Fibroblast of skin of right biceps (primary cell): Measurements from ENCODE around the gene HCRTR1.

Experiments
- DNase-seq: peaks from one replicate; pipeline ENCODE4 v3.0.0-alpha.2; 2013

Gene HCRTR1

GRCh38 chr1:31627301-31627929 is 9.9 kb downstream of the HCRTR1 start:
- DNase-seq = no peak

GRCh38 chr1:31627930-31628559 is 10.6 kb downstream of the HCRTR1 start:
- DNase-seq = no peak

- DNase-seq = no peak
Observed at GRCh38 chr1:31628931-31629556, 11.6 kb downstream of the HCRTR1 start.

GRCh38 chr1:31632649-31633048 is 15.2 kb downstream of the HCRTR1 start:
- no peak for DNase-seq

- peak; percentile 16 for DNase-seq
Observed at GRCh38 chr1:31633117-31633516, 15.6 kb downstream of the HCRTR1 start.

GRCh38 chr1:31637915-31638673 is 20.6 kb downstream of the HCRTR1 start:
- DNase-seq = no peak

- peak; percentile 62 for DNase-seq
Observed at GRCh38 chr1:31639543-31639942, 22.1 kb downstream of the HCRTR1 start.

- DNase-seq = no peak
Observed at GRCh38 chr1:31640179-31640578, 22.7 kb downstream of the HCRTR1 start.

GRCh38 chr1:31640964-31641363 is 23.5 kb downstream of the HCRTR1 start:
- no peak for DNase-seq

- no peak for DNase-seq
Observed at GRCh38 chr1:31642366-31642765, 24.9 kb downstream of the HCRTR1 start.

- DNase-seq = no peak
Observed at GRCh38 chr1:31642897-31643296, 25.4 kb downstream of the HCRTR1 start.

- DNase-seq = no peak
Observed at GRCh38 chr1:31643976-31644559, 26.6 kb downstream of the HCRTR1 start.

- DNase-seq = peak; percentile 98
Observed at GRCh38 chr1:31644560-31645273, 27.2 kb downstream of the HCRTR1 start, which contains the start of gene PEF1. TSS of gene PEF1 (minus strand) at chr1:31644876. CDS start at chr1:31644864, 12 bp downstream.

- DNase-seq = no peak
Observed at GRCh38 chr1:31645274-31645568, 27.7 kb downstream of the HCRTR1 start.

GRCh38 chr1:31646259-31646960 is 28.9 kb downstream of the HCRTR1 start:
- DNase-seq = no peak

GRCh38 chr1:31647106-31647505 is 29.6 kb downstream of the HCRTR1 start:
- peak; percentile 83 for DNase-seq

- no peak for DNase-seq
Observed at GRCh38 chr1:31648190-31648589, 30.7 kb downstream of the HCRTR1 start.

GRCh38 chr1:31648641-31649357 is 31.3 kb downstream of the HCRTR1 start:
- DNase-seq = no peak

GRCh38 chr1:31650161-31651088 is 32.9 kb downstream of the HCRTR1 start:
- DNase-seq = no peak

GRCh38 chr1:31651089-31651420 is 33.6 kb downstream of the HCRTR1 start:
- no peak for DNase-seq
